Left ventricle myocardium inferior (tissue), 1 donor: ENCODE results near the gene RND1. TPM values are rescaled to one million over a fixed set of nuclear protein-coding genes. Genes with fewer than 3 reads are reported as not detected.
A peak's percentile ranks its signal among the peaks of the same experiment; 100 is the strongest.

Experiments
- DNase-seq: peaks from one replicate; pipeline ENCODE4 v3.0.0-alpha.2; 2020
- H3K27ac ChIP-seq: fragments of 200-600 bp; replicated peaks from 2 replicates; pipeline ENCODE4 v1.8.0; 2021
- H3K27me3 ChIP-seq: fragments of 200-600 bp; 2 replicates; pipeline ENCODE4 v1.8.0; 2021; ENCODE audit warnings: low read depth
- H3K36me3 ChIP-seq: fragments of 200-600 bp; 2 replicates; pipeline ENCODE4 v1.8.0; 2021
- H3K4me1 ChIP-seq: fragments of 200-600 bp; 2 replicates; pipeline ENCODE4 v1.8.0; 2021
- H3K4me3 ChIP-seq: fragments of 200-600 bp; 2 replicates; pipeline ENCODE4 v1.8.0; 2021; ENCODE audit warnings: mild to moderate bottlenecking, moderate library complexity
- H3K9me3 ChIP-seq: fragments of 200-600 bp; replicated peaks from 2 replicates; pipeline ENCODE4 v1.8.0; 2021
- CTCF ChIP-seq: fragments of 200-600 bp; IDR thresholded peaks from 2 replicates; pipeline ENCODE4 v1.8.0; 2021; ENCODE audit warnings: antibody characterized with exemption, mild to moderate bottlenecking, borderline replicate concordance
- intact Hi-C: fragments of 100-400 bp; cut with micrococcal nuclease; formaldehyde crosslinking; loops from one replicate; pipeline ENCODE4 v1.11.0; 2022
- total RNA-seq: library from RNA; stranded (reverse); fragmentation: NEBNext Ultra II Directional; extraction: Animal tissue kit (Norgen Biotek cat#: 25700); gene quantifications from one replicate; pipeline ENCODE4 v1.2.1, GENCODE V29; 2021
- donor health status: DM: no; HTN: yes; CAD: no; lungs with severe emphysema.

The RND1 gene
- total RNA-seq, 1 donor from 2014 or later = 0.47 TPM

GRCh38 chr12:48883305-48884161, 17.9 kb upstream of the RND1 start:
- Histone ChIP-seq H3K4me3 (no peak overlapping the region), H3K36me3 (no peaks in the 10 kb centered on the region), H3K27ac (peak overlapping the region; percentile 58), H3K27me3 (peaks cover 22% of the 10 kb centered on the region), H3K4me1 (peaks cover 21% of the 10 kb centered on the region), H3K9me3 (no peaks in the 10 kb centered on the region)
- TF ChIP-seq CTCF = no peak
- intact Hi-C loops = no loop called here
- DNase-seq = no peak

- peaks cover 21% of the 10 kb centered on the region for H3K4me1 ChIP-seq
- no peak for TF ChIP-seq CTCF
- H3K36me3 ChIP-seq = no peaks in the 10 kb centered on the region
- intact Hi-C loops = no loop called here
- peaks cover 22% of the 10 kb centered on the region for H3K27me3 ChIP-seq
- DNase-seq = no peak
- H3K9me3 ChIP-seq = no peaks in the 10 kb centered on the region
- peak overlapping the region; percentile 58 for H3K27ac ChIP-seq
- H3K4me3 ChIP-seq = no peak overlapping the region
Measured at GRCh38 chr12:48882972-48883304, 17.3 kb upstream of the RND1 start.

GRCh38 chr12:48882315-48882687, 16.6 kb upstream of the RND1 start:
- Histone ChIP-seq H3K27me3 (peaks cover 22% of the 10 kb centered on the region), H3K36me3 (no peaks in the 10 kb centered on the region), H3K4me1 (peaks cover 21% of the 10 kb centered on the region), H3K27ac (peak overlapping the region; percentile 58), H3K4me3 (peak overlapping the region; percentile 54), H3K9me3 (no peaks in the 10 kb centered on the region)
- intact Hi-C loops = no loop called here
- DNase-seq = no peak
- no peak for TF ChIP-seq CTCF

- Histone ChIP-seq H3K27me3 (peaks cover 22% of the 10 kb centered on the region), H3K36me3 (no peaks in the 10 kb centered on the region), H3K4me1 (peaks cover 21% of the 10 kb centered on the region), H3K9me3 (no peaks in the 10 kb centered on the region), H3K27ac (peak overlapping the region; percentile 58), H3K4me3 (peak overlapping the region; percentile 54)
- no peak for TF ChIP-seq CTCF
- no peak for DNase-seq
- intact Hi-C loops = no loop called here
Measured at GRCh38 chr12:48881686-48882314, 16.1 kb upstream of the RND1 start.

- H3K27ac ChIP-seq = no peak overlapping the region
- DNase-seq = no peak
- intact Hi-C loops = no loop called here
- TF ChIP-seq CTCF = no peak
- H3K4me3 ChIP-seq = no peak overlapping the region
- peaks cover 22% of the 10 kb centered on the region for H3K27me3 ChIP-seq
- H3K9me3 ChIP-seq = no peaks in the 10 kb centered on the region
- no peaks in the 10 kb centered on the region for H3K36me3 ChIP-seq
- peaks cover 21% of the 10 kb centered on the region for H3K4me1 ChIP-seq
Measured at GRCh38 chr12:48880647-48881046, 15.0 kb upstream of the RND1 start.
